ENCODE measurements around the gene RECK. TPM values are rescaled to one million over a fixed set of nuclear protein-coding genes. Genes with fewer than 3 reads are reported as not detected.

The RECK gene
- total RNA-seq, 4 donors from 2014 or later: 7.1 to 20.0 (median 18.6) TPM

DNA sequence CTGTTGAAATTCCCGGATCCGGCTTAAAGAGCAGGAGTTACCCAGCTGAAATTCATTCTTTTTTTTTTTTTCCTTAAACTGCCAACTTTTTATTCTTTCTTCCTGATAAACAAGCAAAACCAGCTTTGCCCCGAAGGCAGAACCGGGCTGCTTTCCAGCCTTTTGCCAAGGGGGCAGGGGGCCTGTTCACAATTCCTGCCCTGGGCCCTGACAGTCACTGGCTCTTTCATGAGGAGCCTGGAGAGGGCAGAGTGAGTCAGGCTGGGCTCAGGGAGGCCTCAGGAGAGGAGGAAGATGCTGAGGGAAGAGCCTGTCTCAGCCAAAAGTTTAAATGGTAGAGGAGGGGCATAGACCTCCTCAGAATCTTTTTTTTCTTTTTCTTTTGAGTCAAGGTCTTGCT lies 104.6 kb downstream of the RECK start:
- H3K4me1 ChIP-seq: peaks cover 14 to 46% of the 10 kb centered on the region in 2 donors
- no peaks in the 10 kb centered on the region for H3K27me3 ChIP-seq
- no peak overlapping the region for H3K4me3 ChIP-seq (replicated peaks in 1 of 3)
- TF ChIP-seq POLR2A (IDR thresholded peaks at IDR 0.05): no peak
- TF ChIP-seq, protein P1, sequence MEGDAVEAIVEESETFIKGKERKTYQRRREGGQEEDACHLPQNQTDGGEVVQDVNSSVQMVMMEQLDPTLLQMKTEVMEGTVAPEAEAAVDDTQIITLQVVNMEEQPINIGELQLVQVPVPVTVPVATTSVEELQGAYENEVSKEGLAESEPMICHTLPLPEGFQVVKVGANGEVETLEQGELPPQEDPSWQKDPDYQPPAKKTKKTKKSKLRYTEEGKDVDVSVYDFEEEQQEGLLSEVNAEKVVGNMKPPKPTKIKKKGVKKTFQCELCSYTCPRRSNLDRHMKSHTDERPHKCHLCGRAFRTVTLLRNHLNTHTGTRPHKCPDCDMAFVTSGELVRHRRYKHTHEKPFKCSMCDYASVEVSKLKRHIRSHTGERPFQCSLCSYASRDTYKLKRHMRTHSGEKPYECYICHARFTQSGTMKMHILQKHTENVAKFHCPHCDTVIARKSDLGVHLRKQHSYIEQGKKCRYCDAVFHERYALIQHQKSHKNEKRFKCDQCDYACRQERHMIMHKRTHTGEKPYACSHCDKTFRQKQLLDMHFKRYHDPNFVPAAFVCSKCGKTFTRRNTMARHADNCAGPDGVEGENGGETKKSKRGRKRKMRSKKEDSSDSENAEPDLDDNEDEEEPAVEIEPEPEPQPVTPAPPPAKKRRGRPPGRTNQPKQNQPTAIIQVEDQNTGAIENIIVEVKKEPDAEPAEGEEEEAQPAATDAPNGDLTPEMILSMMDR (IDR thresholded peaks at IDR 0.05): peak in 4 of 6 experiments; percentile 15 to 53 (median 42)
- intact Hi-C loops (cut with DNase I): no loop called here
- peak; percentile 87 to 91 for DNase-seq
- no peaks in the 10 kb centered on the region for H3K36me3 ChIP-seq
- H3K27ac ChIP-seq: peak overlapping the region in 2 of 3 donors; percentile 56 to 82
- 25 to 26% methylated on average over 4 of the region's 4 CpGs for WGBS, 2 donors
- no peaks in the 10 kb centered on the region for H3K9me3 ChIP-seq

DNA sequence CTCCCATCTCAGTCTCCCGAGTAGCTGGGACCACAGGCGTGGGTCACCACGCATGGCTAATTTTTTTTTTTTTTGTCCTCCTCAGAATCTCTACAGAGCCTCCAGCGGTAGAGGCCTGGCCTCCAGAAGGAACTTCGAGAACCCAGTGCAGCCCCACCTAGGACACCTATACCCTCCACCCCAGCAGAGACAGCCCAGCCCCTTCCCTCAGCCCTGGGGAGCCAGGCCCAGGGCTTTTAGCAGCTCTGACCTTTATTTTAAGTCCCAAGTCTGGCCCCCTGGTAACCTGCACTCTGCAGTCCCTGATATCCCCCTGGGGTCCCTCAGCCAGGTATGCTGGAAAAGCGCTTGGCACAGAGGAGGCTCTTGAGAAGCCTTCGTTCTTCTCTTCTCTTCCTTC lies 105.0 kb downstream of the RECK start:
- Histone ChIP-seq H3K27ac (peak overlapping the region in 2 of 3 donors; percentile 82 to 84), H3K4me3 (replicated peaks in 1 of 3) (no peak overlapping the region), H3K4me1 (peaks cover 14 to 45% of the 10 kb centered on the region in 2 donors), H3K36me3 (no peaks in the 10 kb centered on the region), H3K9me3 (no peaks in the 10 kb centered on the region), H3K27me3 (no peaks in the 10 kb centered on the region)
- WGBS, 2 donors: 93% methylated on average over 7 of the region's 7 CpGs
- TF ChIP-seq, protein P1 (IDR thresholded peaks at IDR 0.05): no peak
- TF ChIP-seq POLR2A (IDR thresholded peaks at IDR 0.05): no peak
- intact Hi-C loops (cut with DNase I): no loop called here
- no peak for DNase-seq

DNA sequence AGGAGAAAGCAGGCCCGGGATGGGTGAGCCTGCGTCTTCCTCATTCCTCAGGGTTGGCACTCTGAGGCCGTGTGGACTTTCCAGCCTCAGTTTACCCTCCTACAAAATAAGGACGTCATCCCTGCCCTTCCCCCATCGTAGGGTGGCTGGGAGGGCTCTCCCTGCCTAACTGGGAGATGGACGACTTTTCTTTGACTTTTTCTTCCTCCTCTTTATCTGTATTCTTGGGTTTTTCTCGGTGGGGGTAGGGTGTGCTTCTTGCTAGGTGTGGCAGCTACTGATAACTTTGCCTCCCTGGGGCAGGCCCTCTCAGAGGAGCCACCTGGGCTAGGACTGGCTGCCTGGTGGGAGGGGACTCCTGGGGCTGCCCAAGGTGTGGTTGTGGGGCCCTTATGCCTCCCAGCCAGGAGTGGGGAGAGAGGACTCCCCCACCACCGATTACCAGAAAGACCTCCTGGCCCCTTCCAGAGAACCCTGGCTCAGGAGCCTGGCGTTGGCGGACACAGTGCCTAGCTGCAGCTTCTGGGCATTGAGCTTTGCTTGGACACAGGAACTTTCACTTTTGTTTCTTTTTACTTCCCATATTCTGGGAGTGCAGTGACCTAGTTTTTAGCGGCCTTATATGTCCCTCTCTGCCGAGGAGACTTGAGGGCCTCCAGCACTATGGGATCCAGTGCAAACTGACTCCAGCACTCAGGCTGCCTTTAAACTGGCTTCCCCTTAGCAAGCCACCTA lies 106.0 kb downstream of the RECK start:
- TF ChIP-seq POLR2A (IDR thresholded peaks at IDR 0.05): no peak
- TF ChIP-seq, protein P1 (IDR thresholded peaks at IDR 0.05): no peak
- H3K9me3 ChIP-seq: no peaks in the 10 kb centered on the region
- no peak overlapping the region for H3K4me3 ChIP-seq (replicated peaks in 1 of 3)
- intact Hi-C loops (cut with DNase I): no loop called here
- H3K27ac ChIP-seq: peak overlapping the region; percentile 48 to 84 (median 82)
- WGBS, 2 donors: 53 to 58% methylated on average over 12 of the region's 12 CpGs
- peak; percentile 51 for DNase-seq
- H3K4me1 ChIP-seq: peaks cover 7 to 36% of the 10 kb centered on the region in 2 donors
- no peaks in the 10 kb centered on the region for H3K27me3 ChIP-seq
- H3K36me3 ChIP-seq: no peaks in the 10 kb centered on the region

DNA sequence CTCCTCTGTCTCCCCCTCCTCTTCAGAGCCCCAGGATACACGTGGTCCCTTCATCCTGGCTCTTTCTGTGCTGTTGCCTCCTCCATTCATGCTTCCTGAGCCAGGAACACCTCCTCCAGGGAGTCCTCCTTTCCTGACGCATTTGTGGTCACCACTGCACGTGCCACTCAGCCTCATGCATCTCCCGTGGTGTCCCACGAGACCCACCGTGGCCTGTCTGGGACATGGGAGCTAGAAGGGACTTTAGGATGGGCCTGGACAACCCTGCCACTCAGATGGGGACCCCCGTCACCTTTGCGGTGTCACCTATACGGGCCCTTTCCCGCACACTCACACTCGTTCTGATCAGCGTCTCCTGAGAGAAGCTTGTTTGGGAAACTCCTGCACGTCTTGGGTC lies 106.5 kb downstream of the RECK start:
- WGBS, 2 donors: 78 to 85% methylated on average over 13 of the region's 13 CpGs
- Histone ChIP-seq H3K9me3 (no peaks in the 10 kb centered on the region), H3K27me3 (no peaks in the 10 kb centered on the region), H3K4me3 (replicated peaks in 1 of 3) (no peak overlapping the region), H3K4me1 (peaks cover 5 to 39% of the 10 kb centered on the region in 2 donors), H3K36me3 (no peaks in the 10 kb centered on the region), H3K27ac (peak overlapping the region; percentile 48 to 84 (median 82))
- no peak for DNase-seq
- TF ChIP-seq, protein P1 (IDR thresholded peaks at IDR 0.05): no peak
- no peak for TF ChIP-seq POLR2A (IDR thresholded peaks at IDR 0.05)
- intact Hi-C loops (cut with DNase I): no loop called here
